HepG2 (cell line): ENCODE results near the gene NPBWR2. TPM values are rescaled to one million over a fixed set of nuclear protein-coding genes. Genes with fewer than 3 reads are reported as not detected.
"Not testable (repeated sequence)": the region's sequence is repeated elsewhere in the genome, so short reads cannot be mapped to it uniquely, and the experiment has no call there.

Source experiments
- ATAC-seq: fragments of 200-7000 bp; cut with Tn5 transposase; 3 replicates; pipeline ENCODE4 v1.9.1; 2020; ENCODE audit warnings: mild to moderate bottlenecking, moderate library complexity
- BruUV-seq: library from RNA; stranded (reverse); fragments of 400-500 nt; replicated peaks from 2 replicates; lab custom pipeline; 2021; lab: Mats Ljungman, UMichigan
- CTCF ChIA-PET: fragments of 300-600 bp; formaldehyde crosslinking; extraction: SDS; loops from one replicate; lab custom pipeline; 2021; ENCODE audit warnings: low total read pairs, inconsistent platforms, low intra/inter-chr PET ratio; lab: Yijun Ruan, JAX
- POLR2A ChIA-PET: fragments of 350-600 bp; sonication (Branson Sonifier 250); formaldehyde crosslinking; loops from one replicate; lab custom pipeline; 2020; ENCODE audit warnings: antibody characterized with exemption, inconsistent platforms; lab: Yijun Ruan, JAX
- DNase-seq: peaks from one replicate; pipeline ENCODE4 v3.0.0-alpha.2; 2015; ENCODE audit warnings: low spot score
- FAIRE-seq: peaks from 3 replicates; lab custom pipeline; 2011; peaks lifted over from hg19 to GRCh38; lab: Jason Lieb, UNC
- H2AFZ ChIP-seq: one replicate; pipeline ENCODE4 v1.6.1; 2011; ENCODE audit warnings: low read length, inconsistent platforms
- H3K27ac ChIP-seq: fragments of 300-600 bp; 3 replicates; pipeline ENCODE4 v1.8.0; 2011; ENCODE audit warnings: mixed run types, mild to moderate bottlenecking, mixed read lengths, low read length, inconsistent platforms; ENCODE audit not compliant: insufficient read depth; ENCODE audit errors: extremely low read length
- H3K27me3 ChIP-seq, 2 experiments: fragments of 200-600 bp in 1 of 2; 2 replicates in 1 of 2; 3 replicates in 1 of 2; pipeline versions ENCODE4 v1.6.0 to v1.8.0; 2011; ENCODE audit warnings: low read length in 2 of 2, mild to moderate bottlenecking in 2 of 2, moderate library complexity in 2 of 2, inconsistent platforms in 1 of 2; ENCODE audit not compliant: insufficient read depth in 2 of 2, control insufficient read depth in 1 of 2
- H3K36me3 ChIP-seq, 2 experiments: fragments of 200-600 bp in 1 of 2; replicated peaks in 1 of 2; 2 replicates in 1 of 2; 3 replicates in 1 of 2; pipeline versions ENCODE4 v1.5.1 to v1.8.0; 2011; ENCODE audit warnings: low read length in 2 of 2, inconsistent platforms in 1 of 2; ENCODE audit not compliant: insufficient read depth in 2 of 2, control insufficient read depth in 1 of 2
- H3K4me1 ChIP-seq: 2 replicates; pipeline ENCODE4 v1.5.1; 2012; ENCODE audit warnings: low read length, inconsistent platforms; ENCODE audit not compliant: insufficient read depth
- H3K4me2 ChIP-seq: 2 replicates; pipeline ENCODE4 v1.6.0; 2011; ENCODE audit warnings: low read depth, low read length, inconsistent platforms
- H3K4me3 ChIP-seq, 3 experiments: fragments of 200-600 bp in 1 of 3; sonication (generic), shearing (Covaris generic) in 1 of 3; replicated peaks in 1 of 3; 2 replicates each; pipeline ENCODE4 v1.5.1; 2011 to 2016; ENCODE audit warnings: low read length in 3 of 3, inconsistent platforms in 2 of 3, low read depth in 2 of 3, mild to moderate bottlenecking in 2 of 3, control low read depth in 1 of 3, mixed read lengths in 1 of 3; ENCODE audit not compliant: insufficient read depth in 1 of 3
- H3K79me2 ChIP-seq: one replicate; pipeline ENCODE4 v1.6.1; 2011; ENCODE audit warnings: low read length, inconsistent platforms; ENCODE audit not compliant: insufficient read depth
- H3K9ac ChIP-seq: 2 replicates; pipeline ENCODE4 v1.6.0; 2011; ENCODE audit warnings: mild to moderate bottlenecking, low read depth, low read length, inconsistent platforms; ENCODE audit not compliant: insufficient read depth
- H3K9me3 ChIP-seq: 2 replicates; pipeline ENCODE4 v1.5.1; 2012; ENCODE audit warnings: mild to moderate bottlenecking, low read length
- H4K20me1 ChIP-seq: 2 replicates; pipeline ENCODE4 v1.6.0; 2011; ENCODE audit warnings: inconsistent platforms, mild to moderate bottlenecking, low read length, moderate library complexity; ENCODE audit not compliant: insufficient read depth
- HNF4G ChIP-seq, 2 experiments: sonication (generic) in 1 of 2; formaldehyde crosslinking in 1 of 2; IDR thresholded peaks; 2 replicates each; pipeline versions ENCODE4 v1.4.0 to v1.6.1; 2011 to 2020; ENCODE audit warnings: borderline replicate concordance in 2 of 2, low read depth in 2 of 2, mild to moderate bottlenecking in 2 of 2, low read length in 1 of 2, missing genetic modification reagents in 1 of 2, moderate library complexity in 1 of 2
- HNRNPL ChIP-seq: fragments of 200-400 bp; formaldehyde crosslinking; IDR thresholded peaks from 2 replicates; pipeline ENCODE4 v1.6.1; 2017; ENCODE audit warnings: mild to moderate bottlenecking, low read depth, low read length
- RXRB ChIP-seq: IDR thresholded peaks from 2 replicates; pipeline ENCODE4 v1.6.1; 2016; ENCODE audit warnings: borderline replicate concordance, missing genetic modification reagents, missing compliant biosample characterization
- ZNF766 ChIP-seq: sonication (generic); formaldehyde crosslinking; IDR thresholded peaks from 2 replicates; pipeline ENCODE4 v1.5.0; 2020; ENCODE audit warnings: missing genetic modification reagents, borderline replicate concordance
- ZNF768 ChIP-seq: sonication (generic); formaldehyde crosslinking; IDR thresholded peaks from 2 replicates; pipeline ENCODE4 v1.4.0; 2020; ENCODE audit warnings: missing genetic modification reagents
- WGBS: methylation state at CpG from one replicate; pipeline ENCODE4 v1.1.6; 2017; ENCODE audit warnings: low lambda C conversion rate; 5-methylcytosine and 5-hydroxymethylcytosine counted together
- in situ Hi-C: cut with HindIII; loops from 2 replicates; pipeline ENCODE4 v1.10.0; 2017; ENCODE audit warnings: low pct_unique_long_range_greater_than_20kb; ENCODE audit not compliant: extremely low pct_ligation_motif_present
- intact Hi-C: fragments of 100-400 bp; cut with micrococcal nuclease; formaldehyde crosslinking; loops from one replicate; pipeline ENCODE4 v1.10.0; 2022; ENCODE audit not compliant: unreplicated experiment
- polyA plus RNA-seq, 8 experiments: library from polyadenylated mRNA; depleted of rRNA in 3 of 8; stranded (reverse) in 7 of 8; unstranded in 1 of 8; fragments of >200 nt; fragmentation: Illumina TruSeq in 4 of 8; extraction: Trizol in 4 of 8; gene quantifications; 2 replicates each; pipeline versions ENCODE4 v1.2.1 to v1.2.3, GENCODE V29; 2011 to 2016; ENCODE audit warnings: low read depth in 4 of 8, missing spikeins in 1 of 8, mixed read lengths in 1 of 8; ENCODE audit not compliant: insufficient read depth in 1 of 8
- total RNA-seq, 5 experiments: library from RNA; depleted of rRNA; stranded (reverse); fragments of >200 nt; fragmentation: Illumina TruSeq; extraction: Trizol; gene quantifications; 2 replicates each; pipeline ENCODE4 v1.2.3, GENCODE V29; 2016; ENCODE audit warnings: low read depth in 1 of 5
- TF ChIP-seq, protein P1 (sequence below): sonication (generic); formaldehyde crosslinking; IDR thresholded peaks from 2 replicates; pipeline ENCODE4 v1.4.0; 2020; ENCODE audit warnings: mild to moderate bottlenecking, missing genetic modification reagents

The NPBWR2 gene
- total and polyA plus RNA-seq, 2 of the 13 experiments (the other 11 are each of a cell fraction or from before 2014, with no cell fraction given): not detected

DNA sequence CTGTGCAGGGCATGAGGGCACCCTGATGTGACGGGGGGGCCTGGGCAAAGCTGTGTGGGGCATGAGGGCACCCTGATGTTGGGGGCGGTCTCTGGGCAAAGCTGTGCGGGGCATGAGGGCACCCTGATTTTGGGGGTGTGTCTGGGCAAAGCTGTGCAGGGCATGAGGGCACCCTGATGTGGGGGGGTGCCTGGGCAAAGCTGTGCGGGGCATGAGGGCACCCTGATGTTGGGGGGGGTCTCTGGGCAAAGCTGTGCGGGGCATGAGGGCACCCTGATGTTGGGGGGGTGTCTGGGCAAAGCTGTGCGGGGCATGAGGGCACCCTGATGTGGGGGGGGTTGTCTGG, 10.0 kb upstream of the NPBWR2 start:
- H3K79me2 ChIP-seq, H3K36me3 ChIP-seq, H2AFZ ChIP-seq, DNase-seq, CTCF ChIA-PET: not testable (repeated sequence)
- H3K4me1 ChIP-seq: peaks cover 11% of the 10 kb centered on the region
- peak; percentile 95 for TF ChIP-seq HNRNPL
- TF ChIP-seq, all 625 proteins: peak for 1; not testable (repeated sequence) for 624
- 58% methylated on average over 4 of the region's 6 CpGs for WGBS
- intact Hi-C loops, H3K9me3 ChIP-seq, ATAC-seq, H3K4me2 ChIP-seq, BruUV-seq, H4K20me1 ChIP-seq, FAIRE-seq, H3K4me3 ChIP-seq, H3K27ac ChIP-seq, H3K9ac ChIP-seq: not testable (repeated sequence)
- in situ Hi-C loops: loop anchor here (5.0 kb wide), 1 partner anchor 35 kb away; the partner anchor contains the start of genes LKAAEAR1 and OPRL1
- POLR2A ChIA-PET: interaction anchor here (0.9 kb wide), 1 partner anchor 36 kb away, joined by 3 read pairs; no protein-coding TSS in a partner anchor
- H3K27me3 ChIP-seq: peaks cover 21 to 49% of the 10 kb centered on the region in 2 experiments

DNA sequence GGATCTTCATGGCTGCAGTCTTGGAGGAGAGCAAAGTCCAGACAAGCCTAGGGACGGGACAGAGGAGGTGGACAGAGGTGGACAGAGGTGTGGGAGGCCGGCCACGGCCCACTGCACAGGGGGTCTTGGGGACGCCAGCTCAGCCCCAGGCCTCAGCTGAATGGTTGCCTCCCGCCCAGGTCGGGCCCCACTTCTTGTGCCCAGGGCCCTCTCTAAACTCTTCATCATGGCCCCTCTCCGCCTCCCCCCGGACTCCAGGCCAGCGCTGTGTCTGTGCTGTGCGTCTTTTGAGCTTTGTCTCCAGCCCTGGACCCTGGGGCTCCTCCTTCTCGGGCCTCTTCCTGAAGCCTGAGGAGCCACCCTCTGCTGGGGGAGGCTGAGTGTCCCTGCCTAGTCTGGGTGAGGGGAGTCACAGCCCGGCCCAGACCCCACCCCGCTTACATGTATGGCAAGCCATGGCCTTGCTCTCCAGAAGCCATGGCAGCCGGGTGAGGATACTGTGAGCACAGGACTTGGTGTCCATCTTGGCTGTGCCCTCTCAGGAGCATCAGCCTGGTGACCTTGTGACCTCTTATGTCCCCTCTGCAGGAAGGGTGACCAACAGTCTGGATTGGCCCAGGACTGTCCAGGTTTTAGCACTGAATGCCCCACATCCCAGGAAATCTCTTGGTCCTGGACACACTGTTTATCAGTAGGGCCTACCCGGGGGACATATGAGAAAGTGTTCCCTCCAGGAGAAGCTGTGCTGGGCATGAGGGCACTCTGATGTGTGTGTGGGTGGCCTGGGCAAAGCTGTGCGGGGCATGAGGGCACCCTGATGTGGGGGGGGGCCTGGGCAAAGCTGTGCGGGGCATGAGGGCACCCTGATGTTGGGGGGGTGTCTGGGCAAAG, 9.4 kb upstream of the NPBWR2 start:
- CTCF ChIA-PET: no interaction called here
- no peak overlapping the region for H2AFZ ChIP-seq
- H3K36me3 ChIP-seq: no peaks in the 10 kb centered on the region
- TF ChIP-seq ZNF766 (CRISPR knock-in tag) (no peak), RXRB (no peak), HNF4G (IDR thresholded peaks at IDR 0.05; ENCODE audit: borderline replicate concordance, low read depth, low read length) (no peak), HNF4G (CRISPR knock-in tag; IDR thresholded peaks at IDR 0.05; ENCODE audit: borderline replicate concordance, low read depth) (no peak), ZNF768 (CRISPR knock-in tag) (peak; percentile 62; the same call in 1 of the 2 replicates)
- TF ChIP-seq, protein P1, sequence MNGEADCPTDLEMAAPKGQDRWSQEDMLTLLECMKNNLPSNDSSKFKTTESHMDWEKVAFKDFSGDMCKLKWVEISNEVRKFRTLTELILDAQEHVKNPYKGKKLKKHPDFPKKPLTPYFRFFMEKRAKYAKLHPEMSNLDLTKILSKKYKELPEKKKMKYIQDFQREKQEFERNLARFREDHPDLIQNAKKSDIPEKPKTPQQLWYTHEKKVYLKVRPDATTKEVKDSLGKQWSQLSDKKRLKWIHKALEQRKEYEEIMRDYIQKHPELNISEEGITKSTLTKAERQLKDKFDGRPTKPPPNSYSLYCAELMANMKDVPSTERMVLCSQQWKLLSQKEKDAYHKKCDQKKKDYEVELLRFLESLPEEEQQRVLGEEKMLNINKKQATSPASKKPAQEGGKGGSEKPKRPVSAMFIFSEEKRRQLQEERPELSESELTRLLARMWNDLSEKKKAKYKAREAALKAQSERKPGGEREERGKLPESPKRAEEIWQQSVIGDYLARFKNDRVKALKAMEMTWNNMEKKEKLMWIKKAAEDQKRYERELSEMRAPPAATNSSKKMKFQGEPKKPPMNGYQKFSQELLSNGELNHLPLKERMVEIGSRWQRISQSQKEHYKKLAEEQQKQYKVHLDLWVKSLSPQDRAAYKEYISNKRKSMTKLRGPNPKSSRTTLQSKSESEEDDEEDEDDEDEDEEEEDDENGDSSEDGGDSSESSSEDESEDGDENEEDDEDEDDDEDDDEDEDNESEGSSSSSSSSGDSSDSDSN (CRISPR knock-in tag): 0 out of 2 replicates have a peak, but pooled peaks have one; percentile 24
- TF ChIP-seq, all 625 proteins: peak for 2
- H3K27ac ChIP-seq: no peak overlapping the region
- FAIRE-seq: no peak
- H3K4me1 ChIP-seq: peaks cover 14% of the 10 kb centered on the region
- no peak overlapping the region for H3K4me2 ChIP-seq
- 39% methylated on average over 17 of the region's 17 CpGs for WGBS
- peaks cover 27 to 50% of the 10 kb centered on the region in 2 experiments for H3K27me3 ChIP-seq
- H3K79me2 ChIP-seq: no peaks in the 10 kb centered on the region
- no peak overlapping the region for H3K4me3 ChIP-seq
- in situ Hi-C loops (loop anchor here (5.0 kb wide), 1 partner anchor 34 kb away; the partner anchor contains the start of genes LKAAEAR1 and OPRL1), intact Hi-C loops (no loop called here)
- no TSS peak for BruUV-seq
- no peak for ATAC-seq
- no peak for DNase-seq
- POLR2A ChIA-PET: interaction anchor here (0.9 kb wide), 1 partner anchor 36 kb away, joined by 3 read pairs; no protein-coding TSS in a partner anchor
- H3K9me3 ChIP-seq: no peaks in the 10 kb centered on the region
- no peak overlapping the region for H3K9ac ChIP-seq
- H4K20me1 ChIP-seq: no peaks in the 10 kb centered on the region
